ENCODE data around the gene PPT2.

GRCh38 chr6:32129297-32130088 is 24.4 kb upstream of the PPT2 start:
- TF ChIP-seq POLR2AphosphoS5 (IDR thresholded peaks at IDR 0.05) (no peak), POLR2A (IDR thresholded peaks at IDR 0.05) (no peak)

All from prostate gland (tissue), 1 donor.